ENCODE measurements around the gene FBLN2.

The FBLN2 gene

GRCh38 chr3:13504161-13504831 lies 44.6 kb upstream of the FBLN2 start:
- TF ChIP-seq, protein P1, sequence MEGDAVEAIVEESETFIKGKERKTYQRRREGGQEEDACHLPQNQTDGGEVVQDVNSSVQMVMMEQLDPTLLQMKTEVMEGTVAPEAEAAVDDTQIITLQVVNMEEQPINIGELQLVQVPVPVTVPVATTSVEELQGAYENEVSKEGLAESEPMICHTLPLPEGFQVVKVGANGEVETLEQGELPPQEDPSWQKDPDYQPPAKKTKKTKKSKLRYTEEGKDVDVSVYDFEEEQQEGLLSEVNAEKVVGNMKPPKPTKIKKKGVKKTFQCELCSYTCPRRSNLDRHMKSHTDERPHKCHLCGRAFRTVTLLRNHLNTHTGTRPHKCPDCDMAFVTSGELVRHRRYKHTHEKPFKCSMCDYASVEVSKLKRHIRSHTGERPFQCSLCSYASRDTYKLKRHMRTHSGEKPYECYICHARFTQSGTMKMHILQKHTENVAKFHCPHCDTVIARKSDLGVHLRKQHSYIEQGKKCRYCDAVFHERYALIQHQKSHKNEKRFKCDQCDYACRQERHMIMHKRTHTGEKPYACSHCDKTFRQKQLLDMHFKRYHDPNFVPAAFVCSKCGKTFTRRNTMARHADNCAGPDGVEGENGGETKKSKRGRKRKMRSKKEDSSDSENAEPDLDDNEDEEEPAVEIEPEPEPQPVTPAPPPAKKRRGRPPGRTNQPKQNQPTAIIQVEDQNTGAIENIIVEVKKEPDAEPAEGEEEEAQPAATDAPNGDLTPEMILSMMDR (conservative IDR thresholded peaks at IDR 0.05) = no peak
- H3K27ac ChIP-seq = no peak overlapping the region

GRCh38 chr3:13505147-13506130 lies 43.5 kb upstream of the FBLN2 start:
- TF ChIP-seq, protein P1 (conservative IDR thresholded peaks at IDR 0.05) = no peak
- no peak overlapping the region for H3K27ac ChIP-seq

DNA sequence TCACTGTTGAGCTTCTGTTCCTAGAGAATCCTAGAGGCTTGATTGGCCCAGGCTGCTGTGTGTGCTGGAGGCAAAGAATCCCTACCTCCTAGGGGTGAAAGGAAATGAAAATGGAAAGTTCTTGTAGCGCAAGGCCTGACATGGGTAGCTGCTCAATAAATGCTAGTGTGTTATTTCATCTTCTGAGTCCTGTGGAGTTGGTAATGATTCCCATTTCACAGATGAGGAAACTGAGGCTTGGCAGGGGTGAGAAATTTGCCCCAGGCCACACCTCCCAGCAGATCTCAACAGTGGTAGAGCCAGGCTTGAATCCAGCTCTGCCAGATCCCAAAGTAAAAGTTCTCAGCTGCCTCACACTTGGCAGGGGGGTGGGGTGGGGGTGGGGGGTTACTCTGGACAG lies 42.7 kb upstream of the FBLN2 start:
- TF ChIP-seq, protein P1 (conservative IDR thresholded peaks at IDR 0.05) = no peak
- no peak overlapping the region for H3K27ac ChIP-seq

GRCh38 chr3:13506680-13507079 lies 42.2 kb upstream of the FBLN2 start:
- TF ChIP-seq, protein P1 (conservative IDR thresholded peaks at IDR 0.05) = no peak
- no peak overlapping the region for H3K27ac ChIP-seq

DNA sequence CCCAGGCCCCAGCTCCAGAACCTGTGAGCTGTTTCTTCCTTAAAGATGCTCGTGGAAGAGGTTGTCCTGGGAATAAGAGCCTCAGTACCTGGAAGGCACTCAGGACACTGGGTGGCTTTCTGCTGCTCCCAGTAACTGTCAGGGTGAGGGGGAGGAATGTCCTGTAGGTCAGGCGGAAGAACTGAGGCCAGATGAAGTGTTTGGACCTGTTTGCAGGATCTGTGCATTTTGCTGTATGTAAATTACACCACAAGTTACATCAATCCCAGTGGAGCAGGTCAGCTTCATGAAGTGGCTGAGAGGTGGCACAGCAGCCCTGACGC lies 41.7 kb upstream of the FBLN2 start:
- H3K27ac ChIP-seq = no peak overlapping the region
- TF ChIP-seq, protein P1 (conservative IDR thresholded peaks at IDR 0.05) = no peak

DNA sequence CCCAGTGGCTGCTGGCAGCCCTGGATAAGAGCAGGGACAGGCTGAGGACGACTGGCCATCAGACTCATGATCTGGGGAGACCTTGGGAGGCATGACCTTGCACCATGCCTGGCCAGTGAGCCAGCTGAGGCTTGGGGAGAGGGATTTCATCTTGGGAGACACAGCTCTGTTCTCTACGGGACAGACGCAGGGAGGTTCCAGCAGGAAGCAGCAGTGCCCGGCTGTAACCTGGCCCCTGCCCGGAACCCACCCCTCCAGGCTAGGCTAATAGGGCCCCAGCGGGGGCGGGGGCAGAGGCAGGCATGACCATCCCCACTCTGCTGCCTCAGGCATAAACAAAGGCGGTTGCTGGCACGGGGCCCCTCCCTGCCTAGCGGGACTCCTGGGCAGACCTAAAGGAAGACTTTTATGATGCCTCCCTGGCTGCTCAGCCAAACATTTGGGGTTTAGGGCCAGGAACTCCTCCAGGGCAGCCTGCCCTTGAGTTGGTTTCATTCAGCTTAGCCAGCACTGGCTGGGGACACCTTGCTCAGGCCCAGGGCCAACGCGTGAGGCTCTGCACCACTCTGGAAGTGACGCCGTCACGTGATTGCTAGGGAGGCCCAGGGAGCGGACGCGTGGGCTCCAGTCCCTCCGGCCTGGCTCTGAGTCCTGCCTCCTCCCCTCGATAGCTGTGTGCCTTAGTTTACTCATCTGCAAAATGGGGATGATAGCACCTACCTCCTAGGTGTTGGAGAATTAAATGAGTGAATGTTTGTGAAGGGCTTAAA lies 41.2 kb upstream of the FBLN2 start:
- no peak overlapping the region for H3K27ac ChIP-seq
- TF ChIP-seq, protein P1 (conservative IDR thresholded peaks at IDR 0.05) = no peak

DNA sequence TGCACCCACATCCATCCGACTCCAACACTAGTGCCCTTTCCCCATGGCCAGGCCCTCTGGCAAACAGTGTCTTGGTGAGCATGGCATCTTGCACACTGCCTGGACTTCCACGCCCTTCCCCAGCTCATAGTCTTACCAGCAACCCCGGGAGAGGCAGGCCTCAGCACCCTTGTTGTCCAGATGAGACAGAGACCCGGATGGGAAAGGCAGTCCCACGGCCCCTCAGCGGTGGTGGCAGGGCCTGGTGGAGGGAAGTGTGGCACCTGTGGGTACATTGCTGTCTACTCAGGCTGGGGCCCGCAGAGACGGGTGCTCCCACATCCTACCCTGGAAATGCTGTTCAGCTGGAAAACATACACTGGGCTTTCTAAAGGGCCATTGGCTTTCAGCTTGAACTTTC lies 40.4 kb upstream of the FBLN2 start:
- TF ChIP-seq, protein P1 (conservative IDR thresholded peaks at IDR 0.05) = no peak

More for the DNA sequence above, 40.4 kb upstream of the FBLN2 start:
- H3K27ac ChIP-seq = no peak overlapping the region

Measured in VCaP (cell line).